Measurements from ENCODE around the gene ATP2C2. TPM values are rescaled to one million over a fixed set of nuclear protein-coding genes. Genes with fewer than 3 reads are reported as not detected.

Gene ATP2C2
- total and polyA plus RNA-seq, 2 of the 8 experiments (the other 6 are each of a cell fraction or from before 2014, with no cell fraction given), result 1.2 to 2.8 TPM

GRCh38 chr16:84501077-84501735 is 132.9 kb downstream of the ATP2C2 start (continued):
- TF ChIP-seq, protein P1, sequence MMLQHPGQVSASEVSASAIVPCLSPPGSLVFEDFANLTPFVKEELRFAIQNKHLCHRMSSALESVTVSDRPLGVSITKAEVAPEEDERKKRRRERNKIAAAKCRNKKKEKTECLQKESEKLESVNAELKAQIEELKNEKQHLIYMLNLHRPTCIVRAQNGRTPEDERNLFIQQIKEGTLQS (IDR thresholded peaks at IDR 0.05; ENCODE audit: insufficient read depth, low read depth, low read length), result no peak
- TF ChIP-seq ZNF274 (IDR thresholded peaks at IDR 0.05; ENCODE audit: borderline replicate concordance, extremely low read depth, low read length) (no peak), CTCF (IDR thresholded peaks at IDR 0.05; ENCODE audit: control extremely low read depth in 1 of 3, insufficient read depth in 1 of 3, low read depth in 1 of 3, low read length in 3 of 3) (no peak), SUZ12 (IDR thresholded peaks at IDR 0.05; ENCODE audit: low read length) (no peak), RBBP5 (IDR thresholded peaks at IDR 0.05; ENCODE audit: borderline replicate concordance, low read depth, low read length) (no peak), EP300 (IDR thresholded peaks at IDR 0.05; ENCODE audit: borderline replicate concordance in 1 of 2, low read depth in 2 of 2, low read length in 2 of 2) (no peak), HDAC2 (IDR thresholded peaks at IDR 0.05; ENCODE audit: borderline replicate concordance in 1 of 2, low read depth in 2 of 2, low read length in 2 of 2) (no peak), TBP (IDR thresholded peaks at IDR 0.05; ENCODE audit: low read depth, low read length) (no peak)

Measured in H1 (cell line).